ENCODE data around the gene B9D2. TPM values are rescaled to one million over a fixed set of nuclear protein-coding genes. Genes with fewer than 3 reads are reported as not detected.
A peak's percentile ranks its signal among the peaks of the same experiment; 100 is the strongest.

Gene B9D2
- total and polyA plus RNA-seq, 2 experiments from 2014 or later: 6.0 to 9.6 TPM

DNA sequence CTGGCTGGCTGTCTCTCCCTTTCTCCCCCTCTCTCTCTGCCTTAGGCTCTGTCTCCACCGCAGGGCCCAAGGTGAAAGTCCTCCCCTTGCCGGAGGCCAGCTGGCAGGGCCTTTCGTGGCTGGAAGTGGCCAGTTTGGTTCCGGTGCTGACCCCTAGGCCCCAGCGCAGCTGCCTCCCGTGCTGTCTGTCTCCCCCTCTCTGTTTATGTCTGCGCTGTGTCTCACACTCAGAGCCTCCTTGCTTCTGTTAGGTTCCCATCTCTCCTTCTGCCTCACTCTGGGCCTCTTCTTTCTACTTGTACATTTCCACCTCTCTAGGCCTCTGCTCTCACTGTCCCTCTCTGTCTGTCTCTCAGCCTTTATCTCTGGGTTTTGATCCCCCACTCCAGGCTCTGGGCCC, 40.9 kb downstream of the B9D2 start:
- TF ChIP-seq EZH2 (IDR thresholded peaks at IDR 0.05; ENCODE audit: borderline replicate concordance) (no peak), EZH2phosphoT487 (IDR thresholded peaks at IDR 0.05; ENCODE audit: low read depth, severe bottlenecking, unreplicated experiment) (no peak)
- TF ChIP-seq, protein P1, sequence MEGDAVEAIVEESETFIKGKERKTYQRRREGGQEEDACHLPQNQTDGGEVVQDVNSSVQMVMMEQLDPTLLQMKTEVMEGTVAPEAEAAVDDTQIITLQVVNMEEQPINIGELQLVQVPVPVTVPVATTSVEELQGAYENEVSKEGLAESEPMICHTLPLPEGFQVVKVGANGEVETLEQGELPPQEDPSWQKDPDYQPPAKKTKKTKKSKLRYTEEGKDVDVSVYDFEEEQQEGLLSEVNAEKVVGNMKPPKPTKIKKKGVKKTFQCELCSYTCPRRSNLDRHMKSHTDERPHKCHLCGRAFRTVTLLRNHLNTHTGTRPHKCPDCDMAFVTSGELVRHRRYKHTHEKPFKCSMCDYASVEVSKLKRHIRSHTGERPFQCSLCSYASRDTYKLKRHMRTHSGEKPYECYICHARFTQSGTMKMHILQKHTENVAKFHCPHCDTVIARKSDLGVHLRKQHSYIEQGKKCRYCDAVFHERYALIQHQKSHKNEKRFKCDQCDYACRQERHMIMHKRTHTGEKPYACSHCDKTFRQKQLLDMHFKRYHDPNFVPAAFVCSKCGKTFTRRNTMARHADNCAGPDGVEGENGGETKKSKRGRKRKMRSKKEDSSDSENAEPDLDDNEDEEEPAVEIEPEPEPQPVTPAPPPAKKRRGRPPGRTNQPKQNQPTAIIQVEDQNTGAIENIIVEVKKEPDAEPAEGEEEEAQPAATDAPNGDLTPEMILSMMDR (IDR thresholded peaks at IDR 0.05; ENCODE audit: poor library complexity): no peak
- peak; percentile 51 for DNase-seq (ENCODE audit: low spot score)
- no peak overlapping the region for H2AFZ ChIP-seq
- 22% methylated on average over 7 of the region's 7 CpGs for WGBS (ENCODE audit: low lambda C conversion rate, missing lambda C conversion rate)
- H3K27me3 ChIP-seq: no peaks in the 10 kb centered on the region
- H3K79me2 ChIP-seq: no peaks in the 10 kb centered on the region
- H3K4me1 ChIP-seq (ENCODE audit: insufficient read depth): peaks cover 70% of the 10 kb centered on the region
- H3K9me3 ChIP-seq (ENCODE audit: low read depth): no peaks in the 10 kb centered on the region
- no peaks in the 10 kb centered on the region for H3K36me3 ChIP-seq (replicated peaks; ENCODE audit: insufficient read depth, low read depth)
- H3K4me3 ChIP-seq: no peak overlapping the region
- H3K9me2 ChIP-seq (replicated peaks; ENCODE audit: insufficient read depth): no peaks in the 10 kb centered on the region
- H3K27ac ChIP-seq: peak overlapping the region; percentile 100
- H3K4me2 ChIP-seq: peak overlapping the region; percentile 71
- H4K20me1 ChIP-seq (ENCODE audit: insufficient read depth, poor library complexity, severe bottlenecking): no peaks in the 10 kb centered on the region

DNA sequence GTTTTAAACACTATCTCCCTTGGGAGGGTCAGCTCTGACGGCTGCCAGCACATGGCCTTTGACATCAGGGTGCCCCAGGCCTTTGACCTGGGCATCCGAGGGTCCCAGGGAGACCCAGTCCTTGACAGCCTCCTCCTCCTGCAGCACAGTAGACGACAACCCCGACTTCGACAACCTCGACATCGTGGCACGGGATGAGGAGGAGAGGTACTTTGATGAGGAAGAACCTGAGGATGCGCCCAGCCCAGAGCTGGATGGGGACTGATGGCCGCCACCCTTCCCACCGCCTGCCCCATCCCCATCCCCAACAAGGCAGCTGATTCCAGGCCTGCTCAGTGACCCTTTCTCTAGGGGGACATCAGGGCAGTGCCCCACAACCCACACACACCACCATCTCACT, 41.5 kb downstream of the B9D2 start:
- H4K20me1 ChIP-seq (ENCODE audit: insufficient read depth, poor library complexity, severe bottlenecking): no peaks in the 10 kb centered on the region
- no peaks in the 10 kb centered on the region for H3K36me3 ChIP-seq (replicated peaks; ENCODE audit: insufficient read depth, low read depth)
- H3K79me2 ChIP-seq: no peaks in the 10 kb centered on the region
- no peak overlapping the region for H2AFZ ChIP-seq
- DNase-seq (ENCODE audit: low spot score): no peak
- H3K9me2 ChIP-seq (replicated peaks; ENCODE audit: insufficient read depth): no peaks in the 10 kb centered on the region
- peak overlapping the region; percentile 71 for H3K4me2 ChIP-seq
- peak overlapping the region; percentile 100 for H3K27ac ChIP-seq
- H3K9me3 ChIP-seq (ENCODE audit: low read depth): no peaks in the 10 kb centered on the region
- H3K4me1 ChIP-seq (ENCODE audit: insufficient read depth): peaks cover 64% of the 10 kb centered on the region
- no peak overlapping the region for H3K4me3 ChIP-seq
- WGBS (ENCODE audit: low lambda C conversion rate, missing lambda C conversion rate): 91% methylated on average over 10 of the region's 11 CpGs
- TF ChIP-seq EZH2phosphoT487 (IDR thresholded peaks at IDR 0.05; ENCODE audit: low read depth, severe bottlenecking, unreplicated experiment) (no peak), EZH2 (IDR thresholded peaks at IDR 0.05; ENCODE audit: borderline replicate concordance) (no peak)
- TF ChIP-seq, protein P1 (IDR thresholded peaks at IDR 0.05; ENCODE audit: poor library complexity): no peak
- no peaks in the 10 kb centered on the region for H3K27me3 ChIP-seq

- no peaks in the 10 kb centered on the region for H3K36me3 ChIP-seq (replicated peaks; ENCODE audit: insufficient read depth, low read depth)
- TF ChIP-seq EZH2 (IDR thresholded peaks at IDR 0.05; ENCODE audit: borderline replicate concordance) (no peak), EZH2phosphoT487 (IDR thresholded peaks at IDR 0.05; ENCODE audit: low read depth, severe bottlenecking, unreplicated experiment) (no peak)
- TF ChIP-seq, protein P1 (IDR thresholded peaks at IDR 0.05; ENCODE audit: poor library complexity): peak; percentile 50
- no peaks in the 10 kb centered on the region for H3K9me2 ChIP-seq (replicated peaks; ENCODE audit: insufficient read depth)
- H3K27me3 ChIP-seq: no peaks in the 10 kb centered on the region
- H2AFZ ChIP-seq: no peak overlapping the region
- DNase-seq (ENCODE audit: low spot score): peak; percentile 60
- no peaks in the 10 kb centered on the region for H4K20me1 ChIP-seq (ENCODE audit: insufficient read depth, poor library complexity, severe bottlenecking)
- peak overlapping the region; percentile 100 for H3K27ac ChIP-seq
- peaks cover 57% of the 10 kb centered on the region for H3K4me1 ChIP-seq (ENCODE audit: insufficient read depth)
- 51% methylated on average over 10 of the region's 10 CpGs for WGBS (ENCODE audit: low lambda C conversion rate, missing lambda C conversion rate)
- H3K79me2 ChIP-seq: no peaks in the 10 kb centered on the region
- no peaks in the 10 kb centered on the region for H3K9me3 ChIP-seq (ENCODE audit: low read depth)
- H3K4me3 ChIP-seq: no peak overlapping the region
- no peak overlapping the region for H3K4me2 ChIP-seq
Measured at GRCh38 chr19:41321600-41322270, 42.2 kb downstream of the B9D2 start.

All from hepatocyte (in vitro differentiated cells).